B cell (primary cell): Measurements from ENCODE around the gene RIN3. TPM values are rescaled to one million over a fixed set of nuclear protein-coding genes. Genes with fewer than 3 reads are reported as not detected.

ENCODE experiments used
- ATAC-seq: fragments of 200-7000 bp; cut with Tn5 transposase; one replicate; pipeline ENCODE4 v1.10.0; 2021; ENCODE audit warnings: low read depth, mild to moderate bottlenecking, moderate number of reproducible peaks, moderate library complexity
- CTCF ChIA-PET: fragments of 350-600 bp; sonication (Branson Sonifier 250); formaldehyde crosslinking; loops from one replicate; lab custom pipeline; 2021; ENCODE audit warnings: antibody characterized with exemption, inconsistent platforms; lab: Charles Lee
- POLR2A ChIA-PET: fragments of 350-600 bp; sonication (Branson Sonifier 250); formaldehyde crosslinking; loops from one replicate; lab custom pipeline; 2021; ENCODE audit warnings: antibody characterized with exemption; lab: Charles Lee
- DNase-seq: peaks from one replicate; pipeline ENCODE4 v3.0.0; 2013
- H2AFZ ChIP-seq: 2 replicates; pipeline ENCODE4 v1.6.1; 2012; ENCODE audit warnings: mild to moderate bottlenecking, low read depth, low read length; ENCODE audit not compliant: insufficient read depth, poor library complexity, severe bottlenecking
- H3K27ac ChIP-seq, 2 donors: 1 replicate in 1 of 2; 2 replicates in 1 of 2; pipeline ENCODE4 v1.5.1; 2012 to 2013; ENCODE audit warnings: low read length in 2 of 2, mild to moderate bottlenecking in 2 of 2, moderate library complexity in 1 of 2
- H3K27me3 ChIP-seq, 4 experiments: fragments of 200-600 bp in 1 of 4; sonication (generic) in 1 of 4; replicated peaks in 1 of 4; 1 replicate in 2 of 4; 2 replicates in 2 of 4; pipeline versions ENCODE4 v1.6.1 to v1.7.0; 2013 to 2016; ENCODE audit warnings: low read length in 3 of 4, mild to moderate bottlenecking in 2 of 4, mixed read lengths in 1 of 4, moderate library complexity in 1 of 4; ENCODE audit not compliant: insufficient read depth in 4 of 4, control insufficient read depth in 3 of 4; ENCODE audit errors: control extremely low read depth in 1 of 4
- H3K36me3 ChIP-seq, 2 experiments: replicated peaks in 1 of 2; 1 replicate in 1 of 2; 2 replicates in 1 of 2; pipeline versions ENCODE4 v1.6.1 to v1.7.1; 2013; ENCODE audit warnings: low read length in 1 of 2; ENCODE audit not compliant: insufficient read depth in 2 of 2, control insufficient read depth in 1 of 2; ENCODE audit errors: control extremely low read depth in 1 of 2, extremely low read depth in 1 of 2
- H3K4me1 ChIP-seq, 2 donors: fragments of 200-600 bp in 1 of 2; sonication (generic) in 1 of 2; 1 replicate in 1 of 2; 2 replicates in 1 of 2; pipeline versions ENCODE4 v1.5.1 to v1.6.1; 2013 to 2017; ENCODE audit warnings: low read length in 2 of 2; ENCODE audit not compliant: control insufficient read depth in 2 of 2, insufficient read depth in 2 of 2
- H3K4me2 ChIP-seq: replicated peaks from 2 replicates; pipeline ENCODE3; 2012; ENCODE audit warnings: mild to moderate bottlenecking, low read depth, low read length; ENCODE audit not compliant: poor library complexity, severe bottlenecking
- H3K4me3 ChIP-seq, 5 experiments: fragments of 200-600 bp in 1 of 5; sonication (generic) in 1 of 5; 1 replicate in 3 of 5; 2 replicates in 2 of 5; pipeline versions ENCODE4 v1.5.1 to v1.7.0; 2011 to 2016; ENCODE audit warnings: low read length in 4 of 5, mild to moderate bottlenecking in 4 of 5, low read depth in 2 of 5, control low read depth in 1 of 5, moderate library complexity in 1 of 5; ENCODE audit not compliant: insufficient read depth in 1 of 5; ENCODE audit errors: control extremely low read depth in 1 of 5, extremely low read depth in 1 of 5
- H3K79me2 ChIP-seq: fragments of 200-600 bp; sonication (generic); one replicate; pipeline ENCODE4 v1.6.0; 2016; ENCODE audit warnings: low read length; ENCODE audit not compliant: control insufficient read depth, insufficient read depth
- H3K9ac ChIP-seq: fragments of 200-600 bp; sonication (generic); 2 replicates; pipeline ENCODE4 v1.6.1; 2017; ENCODE audit warnings: mild to moderate bottlenecking, low read length, moderate library complexity
- H3K9me3 ChIP-seq, 3 donors: one replicate each; pipeline versions ENCODE4 v1.6.1 to v1.7.1; 2013; ENCODE audit warnings: low read length in 2 of 3; ENCODE audit not compliant: control insufficient read depth in 2 of 3, insufficient read depth in 1 of 3; ENCODE audit errors: control extremely low read depth in 1 of 3
- H4K20me1 ChIP-seq: 2 replicates; pipeline ENCODE4 v1.6.0; 2012; ENCODE audit warnings: mild to moderate bottlenecking, low read length; ENCODE audit not compliant: insufficient read depth, control insufficient read depth, poor library complexity, severe bottlenecking
- H3K27ac Mint-ChIP-seq: one replicate; pipeline ENCODE4 v1.8.0; 2021; ENCODE audit warnings: mixed read lengths
- H3K27me3 Mint-ChIP-seq: one replicate; pipeline ENCODE4 v1.8.0; 2021; ENCODE audit warnings: mixed read lengths
- H3K4me1 Mint-ChIP-seq: one replicate; pipeline ENCODE4 v1.8.0; 2021; ENCODE audit warnings: mixed read lengths
- H3K4me3 Mint-ChIP-seq: one replicate; pipeline ENCODE4 v1.8.0; 2021; ENCODE audit warnings: mixed read lengths
- H3K9me3 Mint-ChIP-seq: one replicate; pipeline ENCODE4 v1.8.0; 2022; ENCODE audit warnings: mixed read lengths; ENCODE audit not compliant: insufficient read depth
- CTCF ChIP-seq: fragments of 200-600 bp; IDR thresholded peaks from one replicate; pipeline ENCODE4 v1.8.0; 2022; ENCODE audit warnings: antibody characterized with exemption, mild to moderate bottlenecking
- EZH2 ChIP-seq: IDR thresholded peaks from 2 replicates; pipeline ENCODE4 v1.6.1; 2012; ENCODE audit warnings: borderline replicate concordance, low read depth, mild to moderate bottlenecking, moderate library complexity, low read length; ENCODE audit not compliant: insufficient read depth, poor library complexity, severe bottlenecking
- WGBS: methylation state at CpG from one replicate; pipeline ENCODE4 v1.1.5; 2013; ENCODE audit warnings: missing lambda C conversion rate; ENCODE audit not compliant: insufficient coverage; 5-methylcytosine and 5-hydroxymethylcytosine counted together
- intact Hi-C: fragments of 100-400 bp; cut with micrococcal nuclease; formaldehyde crosslinking; loops from one replicate; pipeline ENCODE4 v1.10.0; 2022
- polyA plus RNA-seq: library from polyadenylated mRNA; depleted of rRNA; stranded (reverse); fragments of >200 nt; gene quantifications from 2 replicates; pipeline ENCODE4 v1.2.3, GENCODE V29; 2012
- total RNA-seq, 2 donors: library from RNA; stranded (reverse); fragments of 120-200 nt in 1 of 2; gene quantifications; 1 replicate in 1 of 2; 2 replicates in 1 of 2; pipeline versions ENCODE4 v1.2.3 to v1.2.4, GENCODE V29; 2013 to 2022

Gene RIN3
- total and polyA plus RNA-seq, 2 donors (not counting 1 experiment from before 2014, with no cell fraction given) = 62.1 to 123 TPM

GRCh38 chr14:92704036-92704804 is 190.6 kb downstream of the RIN3 start:
- Histone ChIP-seq H3K79me2 (no peaks in the 10 kb centered on the region), H4K20me1 (no peaks in the 10 kb centered on the region), H3K27ac (peak overlapping the region; percentile 71 to 91), H3K4me1 (peaks cover 40 to 50% of the 10 kb centered on the region in 2 donors), H3K4me2 (peak overlapping the region; percentile 65), H3K9ac (no peak overlapping the region), H2AFZ (no peak overlapping the region), H3K36me3 (peaks cover 0 to 3% of the 10 kb centered on the region in 2 experiments), H3K27me3 (no peaks in the 10 kb centered on the region), H3K4me3 (peak overlapping the region in 2 of 5 experiments; percentile 17 to 22), H3K9me3 (no peaks in the 10 kb centered on the region)
- DNase-seq (peak; percentile 88), ATAC-seq (peak; percentile 98)
- POLR2A ChIA-PET = no interaction called here
- CTCF ChIA-PET = interaction anchor here (0.6 to 17.0 kb wide), 11 partner anchors 11 to 1525 kb away, joined by 3 to 337 read pairs (median 5); partner anchors contain the start of gene GOLGA5
- peaks cover 56% of the 10 kb centered on the region for H3K4me1 Mint-ChIP-seq
- H3K4me3 Mint-ChIP-seq = peak overlapping the region; percentile 78
- no peak for TF ChIP-seq CTCF
- TF ChIP-seq EZH2 = no peak
- no peaks in the 10 kb centered on the region for H3K27me3 Mint-ChIP-seq
- 28% methylated on average over 19 of the region's 23 CpGs for WGBS
- intact Hi-C loops = loop anchor here (1.0 to 5.0 kb wide), 5 partner anchors 8 to 88 kb away; partner anchors contain the start of genes GOLGA5 and LGMN
- peak overlapping the region; percentile 86 for H3K27ac Mint-ChIP-seq
- no peaks in the 10 kb centered on the region for H3K9me3 Mint-ChIP-seq

- H3K4me3 Mint-ChIP-seq = peak overlapping the region; percentile 78
- peak overlapping the region; percentile 71 to 91 for H3K27ac ChIP-seq
- H4K20me1 ChIP-seq = no peaks in the 10 kb centered on the region
- TF ChIP-seq EZH2 (no peak), CTCF (no peak)
- H3K27me3 Mint-ChIP-seq = no peaks in the 10 kb centered on the region
- peaks cover 36 to 46% of the 10 kb centered on the region in 2 donors for H3K4me1 ChIP-seq
- DNase-seq (no peak), ATAC-seq (no peak)
- H3K4me2 ChIP-seq = peak overlapping the region; percentile 65
- no peaks in the 10 kb centered on the region for H3K9me3 ChIP-seq
- POLR2A ChIA-PET = no interaction called here
- no peak overlapping the region for H3K9ac ChIP-seq
- H3K36me3 ChIP-seq = peaks cover 0 to 9% of the 10 kb centered on the region in 2 experiments
- WGBS = 88% methylated on average over 11 of the region's 11 CpGs
- H2AFZ ChIP-seq = no peak overlapping the region
- intact Hi-C loops = loop anchor here (1.0 to 5.0 kb wide), 5 partner anchors 9 to 87 kb away; partner anchors contain the start of genes GOLGA5 and LGMN
- peak overlapping the region in 2 of 5 experiments; percentile 17 to 22 for H3K4me3 ChIP-seq
- H3K27me3 ChIP-seq = no peaks in the 10 kb centered on the region
- peak overlapping the region; percentile 86 for H3K27ac Mint-ChIP-seq
- CTCF ChIA-PET = interaction anchor here (0.9 to 17.0 kb wide), 8 partner anchors 14 to 116 kb away, joined by 3 to 337 read pairs (median 5); partner anchors contain the start of gene GOLGA5
- no peaks in the 10 kb centered on the region for H3K79me2 ChIP-seq
- H3K9me3 Mint-ChIP-seq = no peaks in the 10 kb centered on the region
- H3K4me1 Mint-ChIP-seq = peaks cover 51% of the 10 kb centered on the region
Observed at GRCh38 chr14:92704821-92705220, 191.2 kb downstream of the RIN3 start.
